Right lobe of liver (tissue), 6 donors: ENCODE measurements around the gene USP12. TPM values are rescaled to one million over a fixed set of nuclear protein-coding genes. Genes with fewer than 3 reads are reported as not detected.

Experiments
- ATAC-seq, 4 donors: fragments of 200-7000 bp; cut with Tn5 transposase; one replicate each; pipeline ENCODE4 v1.9.1; 2020; ENCODE audit warnings: mild to moderate bottlenecking in 4 of 4, moderate library complexity in 4 of 4
- DNase-seq, 3 donors: peaks; one replicate each; pipeline ENCODE4 v3.0.0-alpha.2; 2020
- H3K27ac ChIP-seq, 3 donors: fragments of 200-600 bp; one replicate each; pipeline ENCODE4 v1.8.0; 2022
- H3K27me3 ChIP-seq, 2 donors: fragments of 200-600 bp; one replicate each; pipeline ENCODE4 v1.8.0; 2022
- H3K36me3 ChIP-seq, 4 donors: fragments of 200-600 bp; sonication (generic) in 1 of 4; one replicate each; pipeline versions ENCODE4 v1.5.1 to v1.8.0; 2017 to 2022; ENCODE audit warnings: control low read depth in 1 of 4
- H3K4me1 ChIP-seq, 4 donors: fragments of 200-600 bp; sonication (generic) in 1 of 4; one replicate each; pipeline versions ENCODE4 v1.5.1 to v1.8.0; 2017 to 2022; ENCODE audit warnings: control low read depth in 1 of 4
- H3K4me3 ChIP-seq, 3 donors: fragments of 200-600 bp; one replicate each; pipeline ENCODE4 v1.8.0; 2022
- H3K9me3 ChIP-seq, 4 donors: fragments of 200-600 bp; sonication (generic) in 1 of 4; one replicate each; pipeline versions ENCODE4 v1.5.1 to v1.8.0; 2017 to 2022; ENCODE audit warnings: control low read depth in 1 of 4
- CTCF ChIP-seq, 4 donors: fragments of 200-600 bp in 3 of 4; fragments of 450-650 bp in 1 of 4; IDR thresholded peaks; one replicate each; pipeline versions ENCODE4 v1.5.1 to v1.8.0; 2016 to 2022; ENCODE audit warnings: antibody characterized with exemption in 4 of 4, mild to moderate bottlenecking in 2 of 4
- POLR2A ChIP-seq: fragments of 450-650 bp; IDR thresholded peaks from one replicate; pipeline ENCODE4 v1.6.1; 2017; ENCODE audit warnings: antibody characterized with exemption, mild to moderate bottlenecking
- WGBS: methylation state at CpG from one replicate; pipeline ENCODE4 v1.1.6; 2018; ENCODE audit warnings: low coverage, low lambda C conversion rate; ENCODE audit not compliant: insufficient coverage; ENCODE audit errors: missing lambda C conversion rate; 5-methylcytosine and 5-hydroxymethylcytosine counted together
- intact Hi-C, 2 donors: fragments of 100-400 bp; cut with DNase I; formaldehyde crosslinking; loops; one replicate each; pipeline versions ENCODE4 v1.11.2 to v1.14.1; 2022
- total RNA-seq, 6 experiments: library from RNA; depleted of rRNA in 2 of 6; stranded (reverse); fragments of >200 nt in 2 of 6; fragmentation: NEBNext Ultra II Directional in 3 of 6; extraction: Animal tissue kit (Norgen Biotek cat#: 25700) in 3 of 6; gene quantifications; one replicate each; pipeline versions ENCODE4 v1.1.0 to v1.2.4, GENCODE V29; 2016 to 2023
- donor health status: DM: no; HTN: yes; CAD: no.
- donor health status: DM: no; HTN: no; CAD: no.
- donor health status: DM: no; HTN: no; CAD: no.
- donor health status: DM: no; HTN: yes; CAD: no.
- donor health status: DM: no; HTN: yes; CAD: no.

The USP12 gene
- total RNA-seq, 6 experiments from 2014 or later, result 11.5 to 25.4 (median 14.6) TPM

DNA sequence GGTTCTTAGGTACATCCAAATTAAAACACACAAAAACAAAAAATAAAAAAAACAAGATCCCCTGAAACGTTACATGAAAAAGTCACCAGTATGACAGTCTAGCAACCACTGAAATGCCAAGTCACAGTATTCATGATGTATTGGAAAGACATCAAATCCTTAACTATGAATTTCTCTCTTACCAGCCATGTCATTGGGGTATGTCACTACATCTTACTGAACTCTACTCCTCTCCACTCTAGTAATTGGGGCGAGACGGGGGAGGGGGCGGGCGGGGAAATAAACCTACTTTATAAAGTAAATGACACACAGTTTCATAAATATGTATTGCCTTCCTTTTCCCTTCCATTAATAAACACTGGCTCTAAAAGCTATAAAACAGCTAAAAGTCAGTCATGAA is 65.5 kb downstream of the USP12 start:
- peaks cover 0 to 8% (median 3%) of the 10 kb centered on the region in 4 donors for H3K4me1 ChIP-seq
- 84% methylated on average over 5 of the region's 5 CpGs for WGBS
- no peaks in the 10 kb centered on the region for H3K27me3 ChIP-seq
- no peak overlapping the region for H3K4me3 ChIP-seq
- H3K36me3 ChIP-seq, result peaks cover 0 to 3% (median 0%) of the 10 kb centered on the region in 4 donors
- ATAC-seq, result no peak
- TF ChIP-seq CTCF (IDR thresholded peaks at IDR 0.05) (no peak), POLR2A (no peak)
- intact Hi-C loops, result no loop called here
- no peak overlapping the region for H3K27ac ChIP-seq
- no peak for DNase-seq
- no peaks in the 10 kb centered on the region for H3K9me3 ChIP-seq

DNA sequence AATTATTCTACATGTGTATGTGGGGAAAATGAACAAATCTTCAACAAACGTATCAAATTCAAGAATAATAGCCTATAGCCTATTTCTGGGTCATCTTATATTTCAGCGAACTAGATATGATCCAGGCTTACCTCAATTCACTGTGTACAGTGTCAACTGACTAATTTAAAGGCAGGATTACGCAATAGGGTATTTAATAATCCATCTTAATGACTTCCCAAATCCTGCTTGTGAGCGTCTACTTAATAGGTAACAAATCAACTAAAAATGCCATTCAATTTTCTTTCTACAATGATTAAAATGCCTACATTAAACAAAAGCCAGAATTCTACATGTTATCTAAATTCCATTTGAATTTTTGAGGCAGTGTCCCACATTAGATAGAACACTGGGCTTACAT is 67.0 kb downstream of the USP12 start:
- Histone ChIP-seq H3K27me3 (no peaks in the 10 kb centered on the region), H3K36me3 (peaks cover 0 to 3% (median 0%) of the 10 kb centered on the region in 4 donors), H3K9me3 (no peaks in the 10 kb centered on the region), H3K27ac (no peak overlapping the region), H3K4me1 (no peaks in the 10 kb centered on the region), H3K4me3 (no peak overlapping the region)
- 59% methylated on average over 4 of the region's 4 CpGs for WGBS
- no peak for DNase-seq
- ATAC-seq, result no peak
- no peak for TF ChIP-seq POLR2A
- no peak for TF ChIP-seq CTCF (IDR thresholded peaks at IDR 0.05)
- intact Hi-C loops, result no loop called here

DNA sequence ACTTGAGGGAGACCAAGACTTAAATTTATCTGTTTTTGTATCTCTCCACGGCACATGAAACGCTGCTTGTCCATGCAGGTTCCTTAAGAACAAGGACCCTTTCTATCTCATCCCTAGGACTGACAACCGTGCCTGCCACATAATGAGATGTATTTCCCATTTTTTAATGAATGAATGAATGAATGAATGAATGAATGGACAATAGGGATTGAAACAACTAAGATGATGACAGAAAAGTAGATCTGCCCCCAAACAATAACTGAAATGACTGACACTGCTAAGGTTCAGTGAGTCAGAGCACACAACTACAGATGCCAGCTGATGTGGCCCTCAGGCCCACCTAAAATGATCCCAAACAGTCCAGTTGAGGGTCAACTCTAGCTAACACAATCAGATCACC is 69.8 kb downstream of the USP12 start:
- no peak overlapping the region for H3K4me3 ChIP-seq
- intact Hi-C loops, result no loop called here
- H3K9me3 ChIP-seq, result no peaks in the 10 kb centered on the region
- no peak for DNase-seq
- 97% methylated on average over 3 of the region's 3 CpGs for WGBS
- no peak for ATAC-seq
- H3K36me3 ChIP-seq, result peaks cover 0 to 3% (median 0%) of the 10 kb centered on the region in 4 donors
- no peaks in the 10 kb centered on the region for H3K27me3 ChIP-seq
- no peak for TF ChIP-seq CTCF (IDR thresholded peaks at IDR 0.05)
- TF ChIP-seq POLR2A, result no peak
- H3K4me1 ChIP-seq, result no peaks in the 10 kb centered on the region
- no peak overlapping the region for H3K27ac ChIP-seq

DNA sequence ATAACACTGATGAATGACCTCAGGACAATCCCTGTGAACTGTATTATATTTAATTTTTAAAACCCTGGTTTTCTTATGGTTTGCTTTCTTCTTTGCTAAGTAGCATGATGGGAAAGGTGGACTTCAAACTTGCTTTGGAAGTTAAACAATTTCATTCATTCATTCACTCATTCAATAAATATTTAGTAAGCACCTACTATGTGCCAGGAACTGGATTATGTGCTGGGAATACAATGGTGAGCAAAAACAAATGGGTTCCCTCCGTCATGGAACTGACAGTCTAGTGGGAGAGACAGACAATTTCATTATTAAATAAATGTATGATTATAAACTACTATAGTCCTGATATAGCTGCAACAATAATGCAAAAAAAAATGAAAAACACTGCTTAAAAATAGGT is 70.3 kb downstream of the USP12 start:
- DNase-seq (no peak), ATAC-seq (no peak)
- no peak overlapping the region for H3K4me3 ChIP-seq
- H3K9me3 ChIP-seq, result no peaks in the 10 kb centered on the region
- H3K27me3 ChIP-seq, result no peaks in the 10 kb centered on the region
- TF ChIP-seq POLR2A, result no peak
- TF ChIP-seq CTCF (IDR thresholded peaks at IDR 0.05), result no peak
- intact Hi-C loops, result no loop called here
- no peak overlapping the region for H3K27ac ChIP-seq
- H3K4me1 ChIP-seq, result no peaks in the 10 kb centered on the region
- peaks cover 0 to 3% (median 0%) of the 10 kb centered on the region in 4 donors for H3K36me3 ChIP-seq
- WGBS, result 89% methylated on average over 1 of the region's 1 CpG

GRCh38 chr13:27097691-27098090 is 73.9 kb downstream of the USP12 start:
- TF ChIP-seq POLR2A, result no peak
- TF ChIP-seq CTCF (IDR thresholded peaks at IDR 0.05), result no peak
- DNase-seq (no peak), ATAC-seq (no peak)
- H3K4me1 ChIP-seq, result no peaks in the 10 kb centered on the region
- H3K27me3 ChIP-seq, result no peaks in the 10 kb centered on the region
- H3K27ac ChIP-seq, result no peak overlapping the region
- no peaks in the 10 kb centered on the region for H3K9me3 ChIP-seq
- intact Hi-C loops, result no loop called here
- peaks cover 0 to 12% (median 4%) of the 10 kb centered on the region in 4 donors for H3K36me3 ChIP-seq
- H3K4me3 ChIP-seq, result no peak overlapping the region
